Kidney tubule cell (primary cell): ENCODE measurements around the gene RUNX1.
A peak's percentile ranks its signal among the peaks of the same experiment; 100 is the strongest.
"Not testable (repeated sequence)": the region's sequence is repeated elsewhere in the genome, so short reads cannot be mapped to it uniquely, and the experiment has no call there.

ENCODE experiments used
- DNase-seq: peaks from one replicate; pipeline ENCODE4 v3.0.0-alpha.2; 2018; ENCODE audit warnings: low spot score

RUNX1 gene

DNA sequence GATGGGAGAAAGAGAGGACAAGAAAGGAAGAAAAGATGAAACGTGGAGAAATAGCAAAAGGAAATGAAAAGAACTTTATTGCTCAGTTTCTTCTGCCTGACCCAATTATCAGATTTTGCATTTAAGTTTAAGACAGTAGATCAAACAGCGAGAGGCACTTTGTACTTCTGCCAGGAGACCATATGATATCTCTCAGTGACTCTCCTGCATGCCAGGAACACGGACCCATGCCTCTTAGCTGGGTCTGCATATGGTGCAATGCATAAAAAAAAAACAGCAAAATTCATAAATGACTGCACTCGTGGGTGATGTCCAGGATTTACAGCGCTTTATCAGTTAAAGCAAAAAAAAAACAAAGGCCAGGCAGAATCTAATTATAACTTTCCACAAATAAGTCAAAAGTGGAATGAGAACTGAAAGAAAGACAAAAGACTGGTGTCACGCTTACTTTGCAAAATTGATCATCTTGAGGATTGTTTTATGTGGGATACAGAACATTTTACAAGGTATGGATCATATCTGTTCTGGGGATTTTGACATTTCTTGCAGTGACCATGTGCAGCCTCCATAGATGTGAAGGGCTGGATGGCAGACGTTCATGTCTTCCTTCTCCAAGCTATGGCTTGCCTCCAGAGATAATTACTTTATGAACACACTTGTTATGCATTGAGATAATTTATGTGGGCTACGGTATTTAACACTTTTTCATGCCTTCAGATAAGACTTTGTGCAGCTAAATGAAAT, 79.5 kb downstream of the RUNX1 start:
- no peak for DNase-seq

DNA sequence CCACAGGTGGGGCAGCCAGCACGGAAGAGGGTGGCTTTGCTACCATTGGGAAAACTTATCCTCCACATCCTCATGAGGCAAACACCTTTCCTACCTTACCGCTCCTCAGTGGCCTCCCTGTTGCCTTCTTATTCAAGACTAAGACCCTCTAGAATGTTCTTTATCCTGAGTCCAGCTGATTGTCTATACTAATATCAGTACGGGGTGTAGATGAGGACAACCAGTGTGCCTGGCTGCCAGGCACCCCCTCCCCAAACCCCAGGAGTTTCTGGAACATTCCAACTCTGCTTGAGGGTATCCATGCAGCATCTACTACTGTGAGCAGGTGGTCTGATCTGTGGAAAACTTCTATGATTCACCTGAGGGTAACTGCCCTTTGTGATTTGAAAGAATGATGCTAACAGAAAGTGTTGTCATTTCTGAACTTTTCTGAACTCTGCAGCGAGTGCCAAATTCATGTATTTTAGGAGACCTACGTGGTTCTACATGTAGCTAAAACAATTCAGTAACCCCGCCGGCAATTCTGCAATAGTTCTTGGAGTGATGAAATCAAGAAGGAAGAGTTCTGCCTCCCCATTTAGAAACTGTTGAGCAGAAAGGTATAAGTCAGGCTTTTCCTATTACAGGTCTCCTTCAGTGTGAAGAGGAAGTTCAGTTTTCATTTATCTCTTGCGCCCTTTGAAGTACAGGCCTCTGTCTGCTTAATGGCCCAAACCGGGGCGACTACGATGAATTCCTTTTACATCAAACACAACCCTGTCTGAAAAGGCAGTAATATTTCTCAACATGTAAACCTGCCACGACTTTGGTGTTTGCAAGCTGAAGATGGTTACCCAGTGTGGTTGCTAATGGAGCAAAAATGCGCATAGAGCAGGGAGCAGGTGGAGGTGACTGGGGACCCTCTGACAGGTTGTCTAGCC, 80.4 kb downstream of the RUNX1 start:
- DNase-seq: no peak

DNA sequence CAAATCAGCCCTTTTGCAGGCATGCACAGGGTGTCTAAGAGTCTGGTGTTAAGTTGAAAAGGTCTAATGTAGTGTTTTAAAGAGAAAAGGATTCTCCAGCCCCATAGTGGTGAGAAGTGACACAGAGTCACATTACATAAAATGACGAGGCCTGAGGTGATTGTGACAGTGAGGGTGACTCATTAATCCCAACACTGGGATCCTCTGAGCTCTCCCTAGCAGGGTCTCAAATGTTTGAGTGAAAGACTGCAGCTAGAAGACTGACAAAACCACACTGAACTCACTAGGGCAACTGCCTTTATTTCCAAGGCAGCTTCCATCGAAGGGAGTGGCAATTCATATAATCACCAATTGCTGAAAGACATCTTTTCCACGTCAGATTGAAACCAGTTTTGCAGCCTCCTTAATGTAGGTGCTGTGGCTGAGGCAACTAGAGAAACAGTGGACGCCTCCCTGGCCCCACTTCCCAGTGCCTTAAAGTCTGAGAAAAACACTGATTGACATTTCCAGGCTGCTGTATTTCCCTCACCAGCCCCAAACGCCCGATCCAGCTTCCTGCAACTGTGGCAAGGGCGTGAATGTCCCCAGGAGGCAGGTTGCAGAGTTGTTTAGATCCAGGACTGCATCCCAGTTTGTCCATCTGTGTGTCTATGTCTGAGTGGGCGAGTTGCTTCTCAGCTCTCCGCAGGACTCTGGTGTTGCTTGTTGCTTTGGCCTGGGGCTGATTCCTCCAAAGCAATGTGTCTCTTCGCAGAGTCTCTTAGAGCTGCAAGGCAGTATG, 81.4 kb downstream of the RUNX1 start:
- peak; percentile 24 for DNase-seq

DNA sequence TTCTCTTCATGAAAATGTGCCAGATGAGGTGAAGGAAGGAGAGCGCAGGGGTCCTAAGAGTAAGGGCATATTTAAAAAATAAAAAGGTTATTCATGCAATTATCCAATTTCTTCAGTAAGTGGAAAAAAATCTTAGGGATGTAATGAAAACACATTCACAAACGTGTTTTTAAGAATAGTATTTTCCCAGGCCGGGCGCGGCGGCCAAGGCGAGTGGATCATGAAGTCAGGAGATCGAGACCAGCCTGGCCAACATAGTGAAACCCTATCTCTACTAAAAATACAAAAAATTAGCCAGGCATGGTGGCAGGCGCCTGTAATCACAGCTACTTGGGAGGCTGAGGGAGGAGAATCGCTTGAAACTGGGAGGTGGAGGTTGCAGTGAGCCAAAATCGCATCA, 82.2 kb downstream of the RUNX1 start:
- not testable (repeated sequence) for DNase-seq

DNA sequence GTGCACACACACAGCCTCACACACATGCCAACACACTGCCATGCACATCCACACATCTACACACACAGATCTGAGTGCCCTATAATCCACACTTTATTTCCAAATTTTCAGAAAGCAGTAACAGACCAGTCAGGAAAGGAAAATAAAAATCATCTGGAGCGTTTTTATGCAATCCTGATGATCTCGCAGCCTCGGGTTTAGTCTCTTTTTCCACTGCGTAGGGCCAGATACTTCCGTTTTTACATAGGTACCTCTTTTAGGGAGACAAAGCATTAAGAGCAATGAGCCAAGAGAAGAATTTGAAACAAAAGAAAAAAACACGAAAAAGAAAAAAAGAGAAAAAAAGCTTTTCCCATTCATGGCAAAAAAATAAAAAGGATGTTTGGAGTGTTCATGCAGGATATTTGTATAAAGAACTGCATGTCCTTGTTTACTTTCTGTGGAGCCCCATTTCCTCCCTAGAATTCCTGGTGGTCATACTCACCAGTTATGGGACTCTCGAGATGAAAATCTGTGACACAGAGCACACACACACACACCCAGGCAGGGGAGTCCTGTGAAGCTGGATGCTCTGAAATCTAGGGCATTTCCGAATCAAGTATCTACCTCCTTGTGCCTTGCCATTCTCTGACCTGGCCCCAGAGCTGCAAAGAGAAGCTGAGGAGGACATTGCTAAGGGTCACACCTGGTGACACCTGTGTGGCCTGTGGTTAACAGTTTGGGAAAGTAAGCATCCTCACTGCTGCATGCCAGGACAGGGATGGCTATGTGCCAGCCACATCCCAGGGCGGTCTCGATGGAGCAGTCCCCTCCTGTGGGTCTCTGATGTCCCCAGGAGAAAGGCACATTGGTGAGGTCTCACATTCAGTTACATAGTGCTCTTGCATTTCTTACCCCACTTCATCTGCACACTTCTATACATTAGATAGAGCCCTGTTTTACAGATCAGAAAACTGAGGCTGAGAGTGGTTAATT, 83.6 kb downstream of the RUNX1 start:
- peak; percentile 63 for DNase-seq

DNA sequence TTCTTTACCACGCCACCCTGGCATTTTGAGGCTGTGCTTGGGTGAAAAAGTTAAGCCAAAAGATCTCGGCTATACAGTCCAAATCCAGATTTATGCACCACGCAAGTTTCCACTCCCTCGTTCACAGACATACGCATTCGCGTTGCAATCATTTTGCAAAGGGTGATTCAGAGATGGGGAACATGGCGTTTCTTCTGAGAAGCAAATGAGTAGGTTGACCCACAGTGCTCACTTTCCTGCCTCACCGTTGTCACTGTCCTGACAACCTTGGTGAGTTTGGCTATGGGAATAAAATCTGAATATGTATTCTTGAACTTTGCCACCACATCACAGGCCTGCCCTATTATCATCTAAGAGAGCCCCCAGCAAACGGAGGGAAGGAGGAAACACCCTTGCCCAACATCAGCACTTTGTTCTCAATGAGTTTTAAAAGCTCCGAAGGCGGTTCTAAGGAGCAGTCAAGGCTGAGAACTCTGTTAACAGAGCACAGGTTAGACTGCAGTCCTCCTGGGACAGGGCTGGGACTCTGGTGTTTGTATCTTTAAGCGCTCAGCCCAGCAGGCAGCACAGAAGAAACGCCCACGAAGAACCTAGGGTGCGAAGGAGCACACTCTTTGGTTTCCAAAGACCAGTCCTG, 86.4 kb downstream of the RUNX1 start:
- DNase-seq: no peak

DNA sequence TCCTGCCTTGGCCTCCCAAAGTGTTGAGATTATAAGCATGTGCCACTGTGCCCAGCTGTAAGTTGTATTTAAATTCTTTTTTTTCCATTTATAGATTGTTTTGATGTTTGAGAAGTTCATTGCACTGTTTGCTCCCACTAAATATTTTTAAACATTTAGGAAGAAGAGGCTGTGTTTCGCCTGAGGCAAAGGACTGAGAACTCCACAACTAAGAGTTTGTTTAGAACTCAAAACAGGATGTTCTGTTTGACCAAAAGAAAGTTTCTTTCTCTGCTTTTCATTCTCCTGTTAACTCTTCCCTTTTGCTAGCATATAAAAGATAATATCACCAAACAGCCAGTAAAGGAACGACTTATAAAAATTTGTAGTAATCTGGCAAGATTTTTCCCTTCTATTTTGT, 87.0 kb downstream of the RUNX1 start:
- no peak for DNase-seq

DNA sequence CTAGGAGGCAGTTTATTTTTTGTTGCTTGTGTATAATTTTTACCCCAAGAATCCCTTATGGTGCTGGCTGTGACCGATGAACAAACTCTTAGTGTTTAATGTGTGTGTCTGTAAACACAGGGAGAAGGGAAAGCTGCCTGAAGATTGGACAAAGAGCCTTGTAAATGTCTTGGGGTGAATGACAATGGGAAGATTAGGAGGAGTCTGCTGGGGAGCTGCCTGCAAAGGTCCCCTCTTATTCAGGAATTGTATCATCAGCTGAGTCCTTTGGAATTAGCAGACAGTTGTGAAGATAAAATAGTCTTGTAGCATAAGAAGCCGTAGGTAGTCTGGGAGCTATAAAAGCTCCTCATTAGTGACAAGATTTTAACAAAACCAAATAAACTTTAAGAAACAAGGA, 88.4 kb downstream of the RUNX1 start:
- no peak for DNase-seq

DNA sequence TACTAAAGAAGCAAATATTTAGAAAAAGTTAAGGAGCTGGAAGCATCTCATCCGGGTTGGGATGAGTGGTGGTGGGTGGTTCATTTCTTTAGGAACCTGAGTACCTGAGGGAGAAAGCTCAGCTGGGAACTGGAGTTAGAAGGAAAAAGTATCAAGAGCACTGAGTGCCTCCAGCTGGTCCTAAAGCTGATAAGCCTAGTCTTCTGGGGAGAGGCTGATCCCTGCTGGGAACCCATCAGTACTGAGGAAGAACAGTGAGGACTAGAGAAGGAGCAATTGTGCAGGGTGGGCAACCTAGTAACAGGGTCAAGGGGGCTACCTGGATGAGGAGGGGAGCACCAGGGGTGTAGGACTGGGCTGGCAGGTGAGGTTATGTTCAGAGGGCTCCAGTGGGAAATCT, 89.5 kb downstream of the RUNX1 start:
- DNase-seq: no peak

DNA sequence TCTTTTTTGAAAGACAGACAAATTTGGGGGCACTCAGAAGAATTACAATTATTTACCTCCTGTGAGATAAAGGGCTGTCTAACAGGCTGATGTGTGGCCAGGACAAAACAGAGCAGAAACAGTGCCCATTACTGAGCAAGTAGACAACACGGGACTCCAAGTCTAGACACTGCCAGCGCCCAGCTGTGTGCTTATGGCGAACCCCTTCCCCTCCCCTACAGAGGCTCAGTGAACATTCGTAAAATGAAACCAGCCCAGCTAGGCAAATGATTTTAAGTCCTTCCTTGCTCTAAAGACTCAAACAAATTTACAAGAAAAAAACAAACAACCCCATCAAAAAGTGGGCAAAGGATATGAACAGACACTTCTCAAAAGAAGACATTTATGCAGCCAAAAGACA, 91.1 kb downstream of the RUNX1 start:
- no peak for DNase-seq

DNA sequence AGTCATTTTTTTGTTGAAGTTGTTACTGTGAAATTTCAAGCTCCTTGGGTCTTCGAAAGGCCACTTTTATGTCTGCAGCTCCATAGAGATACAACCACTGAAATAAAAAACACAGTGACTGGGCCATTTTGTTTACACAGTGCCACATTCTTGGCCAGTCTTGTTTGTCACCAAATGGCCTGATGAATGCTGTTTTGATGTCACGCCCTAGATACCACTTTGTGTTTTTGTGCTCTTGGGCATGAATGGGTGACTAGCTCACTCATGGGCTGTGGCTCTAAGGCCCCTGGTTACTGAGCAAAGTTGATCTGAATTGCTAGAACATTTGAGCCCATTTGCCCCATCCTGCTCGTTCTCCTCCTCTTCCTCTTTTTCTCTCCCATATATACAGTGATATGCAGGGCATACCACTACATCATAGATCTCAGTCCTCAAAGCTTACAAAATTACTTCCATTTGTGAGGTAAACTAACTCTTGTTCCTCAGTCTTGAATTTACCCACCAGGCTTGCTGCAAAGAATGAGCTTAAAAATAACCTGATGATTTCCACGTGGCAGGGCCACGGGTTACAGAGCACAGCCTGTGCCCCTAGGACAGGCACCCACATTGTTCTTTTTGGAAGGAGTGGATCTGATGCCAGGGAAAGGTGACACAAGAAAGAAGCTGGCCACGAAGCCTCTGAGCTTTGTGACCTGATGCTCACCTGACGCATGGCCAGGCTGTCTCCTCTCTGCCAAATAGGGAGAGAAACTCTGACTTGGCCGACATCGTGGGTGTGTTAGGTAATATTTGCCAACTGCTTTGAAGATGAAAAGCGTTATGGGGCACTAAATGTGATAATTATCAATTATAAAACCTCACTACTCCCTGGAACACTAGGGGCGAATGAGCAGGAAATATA, 92.4 kb downstream of the RUNX1 start:
- peak; percentile 9 for DNase-seq

DNA sequence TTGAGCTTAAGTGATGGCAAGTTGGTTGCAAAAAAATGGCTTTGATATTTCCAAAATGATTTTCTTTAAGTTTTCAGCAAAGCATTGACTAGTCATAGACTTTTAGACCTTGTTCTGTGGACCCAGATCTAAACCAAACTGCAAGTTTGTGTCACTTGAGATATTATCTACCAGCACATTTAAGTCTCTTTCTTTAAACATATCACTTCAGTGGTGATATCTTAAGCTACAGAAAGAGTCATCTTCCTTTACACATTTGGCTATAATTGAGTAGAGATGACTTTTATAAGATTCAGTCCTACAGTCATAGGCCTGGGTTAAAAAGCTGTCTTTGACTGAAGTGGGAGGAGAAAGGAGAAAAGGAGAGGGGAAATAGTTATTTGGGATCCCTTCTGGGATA, 95.2 kb downstream of the RUNX1 start:
- no peak for DNase-seq

DNA sequence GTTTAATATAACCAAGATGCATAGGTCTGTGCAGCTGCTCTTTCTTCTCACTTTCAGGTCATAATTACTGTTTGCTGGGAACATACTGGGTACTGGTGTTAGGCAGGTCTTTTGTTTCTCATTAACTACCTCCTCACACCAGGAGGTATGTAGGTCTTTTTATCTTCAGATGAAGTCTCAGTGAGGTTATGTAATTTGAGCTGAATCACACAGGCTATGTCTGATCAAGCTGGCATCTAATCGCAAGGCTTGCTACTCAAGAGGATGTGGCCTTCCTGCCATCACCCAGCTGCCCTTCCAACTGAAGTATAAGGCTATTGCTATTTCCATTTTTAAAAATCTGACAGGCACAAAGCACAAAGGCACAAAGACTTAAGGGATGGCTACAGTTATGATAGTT, 96.4 kb downstream of the RUNX1 start:
- DNase-seq: peak; percentile 86

DNA sequence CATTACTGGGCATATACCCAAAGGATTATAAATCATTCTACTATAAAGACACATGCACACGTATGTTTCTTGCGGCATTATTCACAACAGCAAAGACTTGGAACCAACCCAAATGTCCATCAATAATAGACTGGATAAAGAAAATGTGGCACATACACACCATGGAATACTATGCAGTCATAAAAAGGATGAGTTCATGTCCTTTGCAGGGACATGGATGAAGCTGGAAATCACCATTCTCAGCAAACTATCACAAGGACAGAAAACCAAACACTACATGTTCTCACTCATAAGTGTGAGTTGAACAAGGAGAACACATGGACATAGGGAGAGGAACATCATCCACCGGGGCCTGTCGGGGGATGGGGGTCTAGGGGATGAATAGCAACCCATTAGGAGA, 97.2 kb downstream of the RUNX1 start:
- not testable (repeated sequence) for DNase-seq

DNA sequence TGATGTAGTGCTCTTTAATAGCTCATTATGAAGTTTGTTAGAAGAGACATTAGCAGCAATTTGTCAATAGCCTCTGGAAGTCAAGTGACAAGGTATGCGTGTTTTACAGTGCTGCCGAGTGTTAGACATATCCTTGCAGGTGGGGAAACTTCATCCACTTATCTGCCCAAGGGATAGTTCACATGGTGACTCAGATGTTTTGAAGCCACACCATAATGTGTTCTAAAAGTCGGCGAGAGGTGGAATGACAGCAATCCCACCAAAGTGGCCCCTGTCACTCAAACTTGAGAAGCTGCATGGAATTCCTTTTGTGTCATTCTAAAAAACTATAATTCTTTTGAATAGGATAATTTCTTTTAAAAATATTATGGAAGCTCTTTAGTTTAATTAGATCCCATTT, 98.1 kb downstream of the RUNX1 start:
- DNase-seq: no peak

DNA sequence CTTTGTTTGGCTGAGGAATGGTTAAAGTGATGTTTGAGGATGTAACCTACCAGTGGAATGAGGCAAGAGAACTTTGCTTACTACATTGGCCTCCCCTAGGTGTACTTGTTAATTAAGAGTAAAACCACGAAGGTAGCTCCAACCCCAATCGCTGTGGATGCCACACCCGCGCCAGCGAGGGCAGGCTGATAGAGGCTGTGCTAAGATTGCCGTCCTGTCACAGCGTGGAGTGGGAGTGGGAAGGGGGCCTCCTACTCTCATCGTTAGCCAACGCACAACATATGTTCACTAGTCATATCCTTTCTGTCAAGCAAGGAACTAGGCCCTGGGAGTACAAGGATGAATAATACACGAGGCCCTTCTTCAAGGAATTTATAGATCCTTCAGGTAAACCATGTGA, 99.6 kb downstream of the RUNX1 start:
- DNase-seq: no peak

DNA sequence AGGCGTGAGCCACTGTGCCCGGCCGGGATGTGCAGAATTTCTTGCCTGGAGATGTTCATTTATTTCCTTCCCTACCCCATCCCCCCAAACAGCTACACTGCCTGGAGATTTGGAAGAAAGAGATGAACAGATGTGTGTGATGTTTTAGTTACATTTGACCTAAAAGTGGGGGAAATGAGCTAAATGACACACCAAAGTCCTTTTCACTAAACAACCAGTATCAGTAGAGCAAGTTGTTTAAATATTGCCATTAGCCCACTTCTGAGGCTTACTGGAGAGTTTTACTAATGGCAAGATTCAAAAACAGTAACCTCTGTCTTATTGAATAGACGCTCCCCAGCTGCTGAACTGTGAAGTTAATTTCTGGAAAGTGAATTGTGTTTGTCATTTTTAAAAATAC, 100.1 kb downstream of the RUNX1 start:
- no peak for DNase-seq

DNA sequence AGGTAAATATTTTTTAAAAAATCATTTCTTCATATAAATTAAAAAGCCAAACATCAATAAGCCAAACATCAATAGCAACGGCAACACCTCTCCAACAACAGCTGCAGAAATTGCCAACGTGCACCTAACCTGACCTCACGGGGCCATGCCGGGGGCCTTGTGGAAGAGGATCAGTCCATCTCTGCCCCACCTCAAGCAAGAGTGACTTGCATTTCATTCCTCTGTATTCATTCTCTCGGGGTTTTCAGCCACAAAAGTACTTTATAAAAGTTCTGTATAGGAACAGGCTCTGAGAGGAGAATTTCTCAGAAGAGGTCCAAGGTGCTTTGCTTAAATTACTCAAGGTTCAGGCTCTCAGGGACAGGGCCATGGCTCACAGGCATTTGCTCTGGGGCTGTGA, 100.9 kb downstream of the RUNX1 start:
- no peak for DNase-seq

DNA sequence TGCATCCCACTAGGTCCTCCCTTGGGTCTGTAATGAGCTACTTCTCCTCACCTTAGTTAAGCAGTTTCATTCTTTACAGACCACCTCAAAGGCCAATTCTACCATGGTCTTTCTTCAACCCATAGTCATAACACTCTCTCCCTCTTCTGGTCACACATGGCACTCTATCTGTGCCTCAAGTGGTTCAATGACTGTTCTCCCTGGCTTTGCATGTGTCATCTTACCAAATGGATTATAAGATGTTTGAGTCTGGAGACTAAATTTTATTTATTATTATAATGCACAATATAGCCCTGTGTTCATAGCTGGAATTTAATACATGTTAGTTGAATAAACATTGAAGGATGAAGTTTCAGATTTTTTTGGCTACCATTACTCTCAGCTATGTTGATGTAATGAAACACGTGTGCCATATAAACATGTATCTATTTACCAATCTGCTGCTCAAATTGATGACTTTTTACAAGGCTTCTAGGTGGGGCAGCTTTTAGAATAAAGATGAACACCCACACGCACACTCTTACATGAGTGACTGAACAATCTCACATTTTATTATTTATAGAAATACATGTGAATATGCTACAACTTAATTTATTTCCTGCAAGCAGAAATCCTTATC, 102.1 kb downstream of the RUNX1 start:
- DNase-seq: no peak
